ELF-1 (cell line): ENCODE measurements around the gene ACOX1.

ENCODE experiments used
- DNase-seq: peaks from one replicate; pipeline ENCODE4 v3.0.0-alpha.2; 2016; ENCODE audit warnings: low read depth, low spot score

Gene ACOX1

DNA sequence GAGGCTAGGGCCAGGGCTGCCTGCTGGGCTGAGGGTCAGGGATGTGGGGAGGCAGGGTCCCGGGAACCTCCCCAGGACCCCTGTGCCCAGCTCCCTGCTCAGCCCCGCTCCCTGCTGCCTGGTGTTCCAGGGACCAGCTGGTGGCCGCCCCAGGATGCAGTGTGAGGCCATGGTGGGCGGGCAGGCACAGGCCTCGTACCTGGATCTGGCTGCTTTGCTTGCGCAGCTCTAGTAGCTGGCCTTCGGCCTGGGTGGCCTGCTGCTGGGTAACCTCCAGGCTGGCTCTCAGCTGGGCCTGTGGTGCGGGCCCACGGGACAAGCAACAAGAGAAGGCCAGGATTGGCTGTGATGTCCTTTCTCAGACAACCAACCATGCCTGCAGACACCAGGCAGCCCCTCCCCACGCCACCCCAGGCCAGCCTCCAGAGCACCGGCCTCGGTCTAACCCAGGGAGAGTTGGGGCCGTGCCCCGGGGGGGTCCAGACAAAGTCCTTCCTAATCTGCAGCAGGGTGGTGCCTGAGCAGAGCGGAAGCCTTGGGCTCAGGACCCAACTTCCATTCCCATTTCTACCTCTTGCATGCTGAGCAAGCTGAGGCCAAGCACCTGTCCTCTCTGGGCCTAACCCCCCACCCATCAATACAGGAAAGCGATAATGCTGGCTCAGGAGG lies 86.3 kb downstream of the ACOX1 start:
- DNase-seq: no peak

GRCh38 chr17:75891605-75892555 lies 87.1 kb downstream of the ACOX1 start:
- DNase-seq: no peak
